WI38 (cell line): ENCODE measurements around the gene CLEC18B.
A peak's percentile ranks its signal among the peaks of the same experiment; 100 is the strongest.
"Not testable (repeated sequence)": the region's sequence is repeated elsewhere in the genome, so short reads cannot be mapped to it uniquely, and the experiment has no call there.

Experiments used
- H3K4me3 ChIP-seq: 2 replicates; pipeline ENCODE4 v1.5.1; 2011; ENCODE audit warnings: low read depth, mild to moderate bottlenecking, control low read depth, low read length
- CTCF ChIP-seq: IDR thresholded peaks from 2 replicates; pipeline ENCODE4 v1.5.1; 2012; ENCODE audit warnings: low read depth, mild to moderate bottlenecking, control low read depth, low read length

The CLEC18B gene

DNA sequence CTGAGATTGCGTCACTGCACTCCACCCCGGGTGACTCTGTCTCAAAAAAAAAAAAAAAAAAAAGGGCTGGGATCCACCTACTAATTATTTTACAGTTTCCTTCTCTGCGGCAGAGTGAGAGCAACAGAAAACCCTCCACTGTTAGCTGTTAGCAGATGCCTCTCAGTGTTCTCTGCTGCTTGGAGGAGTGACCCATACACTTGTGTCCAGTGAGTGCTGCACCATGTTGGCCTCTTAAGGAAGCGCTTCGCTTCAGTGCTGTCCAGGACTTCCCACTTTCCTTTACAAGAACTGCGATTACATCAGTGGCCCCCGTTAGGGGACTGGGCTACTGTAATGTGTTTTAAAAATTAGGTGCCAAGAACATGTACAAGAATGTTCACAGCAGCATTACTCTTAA is 18.4 kb upstream of the CLEC18B start:
- TF ChIP-seq CTCF, result no peak
- H3K4me3 ChIP-seq, result no peak overlapping the region

DNA sequence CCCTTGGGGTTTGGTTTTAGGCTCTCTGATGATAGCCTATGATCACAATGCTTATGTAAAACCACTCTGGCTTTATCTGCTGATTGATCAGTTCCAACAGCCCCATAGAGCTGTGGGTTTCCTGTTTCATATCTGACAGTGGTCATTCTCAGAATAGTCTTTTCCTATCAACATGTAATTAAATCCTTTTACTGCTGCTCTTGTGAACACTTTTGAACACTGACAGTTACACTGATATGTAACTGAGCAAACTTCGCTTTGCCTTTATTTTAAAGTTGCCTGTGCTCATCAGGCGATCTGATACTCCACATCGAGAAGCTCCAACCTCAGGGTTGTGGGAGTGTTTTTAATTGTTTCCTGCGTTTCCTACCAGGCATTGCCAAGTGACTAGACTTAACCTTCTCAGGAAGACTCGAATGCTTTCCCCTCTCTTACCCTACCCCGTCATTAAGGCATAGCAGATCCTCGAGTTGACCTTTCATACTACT is 17.3 kb upstream of the CLEC18B start:
- no peak for TF ChIP-seq CTCF
- no peak overlapping the region for H3K4me3 ChIP-seq

DNA sequence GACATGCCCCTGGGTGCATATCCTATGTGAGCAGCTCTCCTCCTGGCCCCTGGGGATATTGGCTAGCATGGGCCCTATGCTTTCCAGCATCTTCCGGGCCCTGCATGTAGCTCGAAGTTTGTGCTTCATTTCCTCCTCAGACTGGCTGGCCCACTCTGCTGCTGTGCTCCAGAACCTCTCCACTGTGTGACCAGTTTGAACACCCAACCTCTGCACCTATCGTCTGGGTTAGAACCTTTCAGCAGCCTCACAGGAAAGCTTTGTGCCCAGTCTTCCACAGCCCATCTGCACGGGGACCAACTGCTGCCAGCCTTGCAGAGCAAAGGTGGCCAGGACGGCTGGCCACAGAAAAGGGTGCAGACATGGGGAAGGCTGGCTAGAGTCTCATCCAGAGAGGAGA is 10.2 kb upstream of the CLEC18B start:
- TF ChIP-seq CTCF, result no peak
- H3K4me3 ChIP-seq, result no peak overlapping the region

DNA sequence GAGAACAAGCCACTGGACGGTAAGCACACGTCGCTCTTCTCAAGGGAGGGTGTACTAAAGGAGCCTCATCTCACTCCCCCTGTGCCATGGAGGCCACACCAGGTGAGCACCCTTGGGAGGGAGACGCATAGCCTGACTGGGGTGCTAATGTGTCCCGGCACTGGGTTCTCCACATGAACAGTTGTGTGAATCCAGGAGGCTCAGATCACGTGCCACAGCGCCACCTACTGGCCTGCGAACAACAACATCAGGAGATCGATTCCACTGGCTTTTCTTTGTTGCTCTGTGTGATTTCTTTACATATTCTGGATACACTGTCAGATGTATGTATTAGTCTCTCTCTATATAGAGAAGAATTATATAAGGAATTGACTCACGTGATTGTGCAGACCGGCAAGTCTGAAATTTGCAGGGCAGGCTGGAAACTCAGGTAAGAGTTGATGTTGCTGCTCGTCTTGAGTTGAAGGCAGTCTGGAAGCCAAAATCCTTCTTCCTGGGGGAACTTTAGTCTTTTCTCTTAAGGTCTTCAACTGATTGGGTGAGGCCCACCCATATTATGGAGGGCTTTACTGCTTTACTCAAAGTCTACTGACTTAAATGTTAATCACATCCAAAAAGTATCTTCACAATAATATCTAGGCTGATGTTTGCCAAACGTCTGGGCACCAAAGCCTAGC is 8.9 kb upstream of the CLEC18B start:
- not testable (repeated sequence) for H3K4me3 ChIP-seq
- TF ChIP-seq CTCF, result peak; percentile 65

DNA sequence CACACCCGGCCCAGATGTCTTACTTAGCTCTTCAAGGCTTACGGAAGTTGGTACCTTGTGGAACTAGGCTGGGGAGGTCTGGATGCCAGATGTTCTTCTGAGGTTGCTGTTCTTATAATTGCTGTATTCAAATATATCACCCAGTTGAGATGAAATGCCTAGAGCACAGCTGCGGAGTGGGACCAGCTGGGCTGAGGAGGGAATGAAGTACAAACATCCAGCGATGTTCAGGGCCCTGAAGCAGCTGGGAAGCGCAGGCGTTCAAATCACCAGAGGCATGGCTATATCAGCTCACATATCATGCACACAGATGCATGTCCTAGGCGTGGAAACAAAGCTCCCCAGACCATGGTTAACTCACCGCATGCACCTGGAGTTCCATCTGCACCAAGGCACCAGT is 7.2 kb upstream of the CLEC18B start:
- H3K4me3 ChIP-seq, result not testable (repeated sequence)

DNA sequence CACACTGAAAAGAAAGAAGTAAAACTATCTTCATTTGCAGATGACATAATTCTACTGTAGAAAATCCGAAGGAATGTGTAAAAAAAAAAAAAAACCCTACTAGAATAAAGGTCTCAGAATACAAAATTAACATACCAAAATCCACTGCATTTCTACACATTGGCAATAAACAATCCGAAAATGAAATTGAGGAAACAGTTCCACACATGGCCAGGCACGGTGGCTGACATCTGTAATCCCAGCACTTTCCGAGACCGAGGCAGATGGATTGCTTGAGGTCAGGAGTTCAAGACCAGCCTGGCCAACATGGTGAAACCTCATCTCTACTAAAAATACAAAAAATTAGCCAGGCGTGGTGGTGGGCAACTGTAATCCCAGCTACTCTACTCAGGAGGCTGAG is 4.5 kb upstream of the CLEC18B start:
- H3K4me3 ChIP-seq, result not testable (repeated sequence)

DNA sequence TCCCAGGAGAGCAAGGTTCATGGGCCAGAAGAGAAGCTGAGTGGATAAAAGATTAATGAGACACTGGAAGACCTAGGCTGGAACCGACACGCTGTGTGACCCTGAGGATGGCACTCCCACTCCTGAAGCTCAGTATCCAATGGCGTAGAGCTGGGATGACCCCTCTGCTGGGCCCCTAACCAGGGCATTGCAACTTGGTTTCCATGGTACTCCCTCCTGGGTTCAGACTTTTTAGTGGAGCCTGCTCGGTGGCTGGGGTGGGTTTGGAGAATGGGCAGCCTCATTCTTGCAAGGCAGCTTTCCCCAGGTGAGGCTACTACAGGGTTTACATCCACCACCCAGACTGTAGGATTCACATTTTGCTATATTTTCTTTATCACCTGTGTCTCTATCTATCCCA is 2.4 kb upstream of the CLEC18B start:
- not testable (repeated sequence) for H3K4me3 ChIP-seq

- H3K4me3 ChIP-seq, result not testable (repeated sequence)
These were observed 808 bp upstream of the CLEC18B start for GRCh38 chr16:74422086-74422485.

- not testable (repeated sequence) for H3K4me3 ChIP-seq
These were observed 156 bp upstream of the CLEC18B start for GRCh38 chr16:74421482-74421785.

DNA sequence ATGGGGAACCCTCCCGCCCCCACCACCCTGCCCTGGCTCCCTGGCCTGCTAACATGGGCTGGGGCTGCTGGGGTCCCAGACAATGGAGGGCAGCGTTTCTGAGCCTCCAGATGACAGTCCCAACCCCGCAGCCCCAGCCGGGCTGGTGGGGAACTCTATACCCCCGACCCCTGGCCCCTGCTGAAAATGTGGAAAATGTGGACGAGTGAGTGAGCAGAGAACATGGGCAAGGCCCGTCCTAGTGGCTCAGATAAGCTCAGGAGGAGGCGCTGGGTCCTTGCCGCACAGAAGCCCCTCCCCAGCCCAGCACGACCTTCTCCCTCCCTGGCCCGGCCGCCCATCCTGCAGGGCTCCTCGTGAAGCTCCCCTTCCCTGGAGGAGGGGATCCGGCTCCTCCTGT is 1.5 kb downstream of the CLEC18B start:
- H3K4me3 ChIP-seq, result not testable (repeated sequence)

DNA sequence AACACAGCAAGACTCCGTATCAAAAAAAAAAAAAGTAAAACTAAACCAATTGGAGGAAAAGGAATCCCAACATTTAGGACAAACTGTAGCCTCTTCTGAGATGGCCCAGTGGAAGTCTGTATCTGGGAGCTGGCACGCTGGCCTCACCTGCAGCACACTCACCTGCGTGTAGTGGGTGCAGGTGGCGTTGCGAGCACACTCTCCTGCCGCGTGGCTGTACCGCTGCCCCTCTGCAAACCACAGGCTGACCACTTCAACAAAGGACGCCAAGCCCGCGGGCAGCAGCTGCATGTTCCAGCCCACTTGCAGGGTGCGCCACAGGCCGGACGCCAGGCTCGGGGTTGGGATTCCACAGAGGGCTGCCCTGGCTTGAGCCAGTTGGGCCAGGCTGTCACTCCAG is 3.4 kb downstream of the CLEC18B start:
- H3K4me3 ChIP-seq, result not testable (repeated sequence)

- not testable (repeated sequence) for H3K4me3 ChIP-seq
These were observed 7.4 kb downstream of the CLEC18B start for GRCh38 chr16:74413920-74414319.

DNA sequence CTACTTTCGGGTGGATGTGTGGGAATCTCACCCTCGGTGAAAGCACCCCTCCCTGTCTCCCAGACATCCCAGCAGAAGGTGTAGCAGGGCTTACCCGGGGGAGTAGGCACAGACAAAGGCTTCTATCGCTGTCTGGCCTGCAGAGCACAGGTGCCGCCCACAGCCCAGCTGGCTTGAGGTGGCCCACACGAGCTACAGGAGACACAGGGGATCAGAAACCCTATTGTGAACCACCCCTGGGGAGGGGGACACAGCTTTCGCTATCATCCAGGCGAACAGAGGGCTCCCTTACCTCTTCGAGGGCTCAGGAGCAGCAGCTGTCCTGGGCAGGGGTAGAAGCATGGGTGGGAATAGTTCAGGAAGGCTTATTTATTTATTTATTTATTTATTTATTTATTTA is 7.8 kb downstream of the CLEC18B start:
- H3K4me3 ChIP-seq, result not testable (repeated sequence)

GRCh38 chr16:74412775-74413390 is 8.4 kb downstream of the CLEC18B start:
- H3K4me3 ChIP-seq, result not testable (repeated sequence)

GRCh38 chr16:74412138-74412774 is 9.0 kb downstream of the CLEC18B start:
- not testable (repeated sequence) for H3K4me3 ChIP-seq

DNA sequence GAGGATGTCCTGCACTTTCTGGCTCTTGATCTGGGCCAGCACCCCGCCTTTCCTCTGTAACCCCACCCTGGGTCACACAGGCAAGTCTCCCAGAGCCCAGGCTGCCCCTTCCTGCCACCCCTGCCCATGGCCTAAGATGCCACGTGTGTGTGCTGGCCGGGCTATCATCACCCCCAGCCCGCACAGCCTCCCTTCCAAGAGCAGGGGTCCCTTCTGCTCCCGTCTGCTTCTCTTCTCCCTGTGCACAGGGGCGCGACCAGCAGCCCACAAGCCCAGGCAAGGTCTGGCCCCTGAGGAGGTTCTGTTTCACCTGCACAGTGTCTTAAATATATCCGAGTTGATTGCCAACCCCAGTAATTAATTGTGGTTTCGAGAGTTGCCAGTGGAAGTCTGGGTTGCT is 10.3 kb downstream of the CLEC18B start:
- not testable (repeated sequence) for H3K4me3 ChIP-seq
